Effector memory CD8-positive, alpha-beta T cell (primary cell): ENCODE measurements around the gene C5.
A peak's percentile ranks its signal among the peaks of the same experiment; 100 is the strongest.

Experiments used
- ATAC-seq: fragments of 150-1000 bp; cut with Tn5 transposase; replicated peaks from 2 replicates; pipeline ENCODE4 v1.10.0; 2021; ENCODE audit warnings: mild to moderate bottlenecking, moderate library complexity
- DNase-seq, 3 experiments: peaks; one replicate each; pipeline ENCODE4 v3.0.0; 2021
- H3K27ac Mint-ChIP-seq, 2 donors: one replicate each; pipeline ENCODE4 v1.8.0; 2022; ENCODE audit warnings: mild to moderate bottlenecking in 2 of 2, mixed read lengths in 2 of 2, moderate library complexity in 2 of 2
- H3K27me3 Mint-ChIP-seq, 2 donors: one replicate each; pipeline ENCODE4 v1.8.0; 2022; ENCODE audit warnings: mixed read lengths in 2 of 2
- H3K36me3 Mint-ChIP-seq: one replicate; pipeline ENCODE4 v1.8.0; 2022; ENCODE audit warnings: mild to moderate bottlenecking, moderate library complexity, mixed read lengths; ENCODE audit not compliant: insufficient read depth
- H3K4me1 Mint-ChIP-seq, 2 donors: one replicate each; pipeline ENCODE4 v1.8.0; 2022; ENCODE audit warnings: low read depth in 2 of 2, mixed read lengths in 2 of 2
- H3K4me3 Mint-ChIP-seq, 2 donors: one replicate each; pipeline ENCODE4 v1.8.0; 2022; ENCODE audit warnings: mild to moderate bottlenecking in 2 of 2, mixed read lengths in 2 of 2, moderate library complexity in 2 of 2
- H3K9me3 Mint-ChIP-seq, 2 donors: one replicate each; pipeline ENCODE4 v1.8.0; 2022; ENCODE audit warnings: mixed read lengths in 2 of 2

Gene C5

GRCh38 chr9:120918931-120919842 is 130.9 kb downstream of the C5 start:
- DNase-seq (no peak), ATAC-seq (no peak)
- Mint-ChIP-seq H3K27ac (peak overlapping the region; percentile 93 to 95), H3K9me3 (no peaks in the 10 kb centered on the region), H3K36me3 (peaks cover 54% of the 10 kb centered on the region), H3K4me3 (peak overlapping the region; percentile 82 to 97), H3K4me1 (peaks cover 74 to 84% of the 10 kb centered on the region in 2 donors), H3K27me3 (no peaks in the 10 kb centered on the region)

DNA sequence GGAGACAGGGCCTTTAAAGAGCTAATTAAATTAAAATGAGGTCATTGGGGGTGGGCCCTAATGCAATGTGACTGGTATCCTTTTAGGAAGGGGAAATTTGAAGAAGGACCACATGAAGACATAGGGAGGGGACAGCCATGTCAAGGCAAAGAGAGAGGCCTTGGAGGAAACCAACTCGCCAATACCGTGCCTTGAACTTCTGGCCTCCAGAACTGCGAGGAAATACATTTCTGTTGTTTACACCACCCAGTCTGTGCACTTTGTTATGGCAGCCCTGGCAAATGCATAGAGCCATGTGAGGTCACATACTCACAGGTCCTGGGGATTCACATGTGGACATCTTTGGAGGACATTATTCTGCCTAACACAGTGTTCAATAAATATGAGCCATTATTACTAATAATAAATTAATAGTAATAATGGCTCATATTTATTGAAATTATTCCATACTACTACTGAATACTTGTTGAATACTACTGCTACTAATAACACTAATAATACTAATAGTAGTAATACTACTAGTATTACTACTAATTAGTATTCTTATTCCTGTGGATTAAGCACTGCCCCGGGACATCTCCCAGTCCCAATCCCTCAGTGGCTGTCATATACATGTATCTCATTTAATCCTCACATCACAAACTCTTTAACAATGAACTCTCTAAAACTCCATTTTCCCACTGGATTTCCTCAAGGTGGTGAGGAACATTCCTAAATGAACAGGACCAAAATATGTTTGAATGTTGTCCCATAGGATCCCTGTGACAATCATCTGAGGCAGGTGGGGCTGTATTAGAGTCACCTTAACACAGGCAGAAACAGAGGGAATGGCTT is 131.9 kb downstream of the C5 start:
- Mint-ChIP-seq H3K9me3 (no peaks in the 10 kb centered on the region), H3K36me3 (peaks cover 53% of the 10 kb centered on the region), H3K4me1 (peaks cover 70 to 73% of the 10 kb centered on the region in 2 donors), H3K27me3 (no peaks in the 10 kb centered on the region), H3K27ac (peak overlapping the region; percentile 93 to 95), H3K4me3 (peak overlapping the region; percentile 82 to 97)
- DNase-seq (no peak), ATAC-seq (no peak)

- Mint-ChIP-seq H3K27ac (peak overlapping the region; percentile 73 to 81), H3K4me1 (peaks cover 67 to 72% of the 10 kb centered on the region in 2 donors)
Measured at GRCh38 chr9:120916991-120917880, 132.8 kb downstream of the C5 start.

GRCh38 chr9:120916588-120916987 is 133.5 kb downstream of the C5 start:
- DNase-seq: no peak
- H3K27ac Mint-ChIP-seq: peak overlapping the region; percentile 73 to 81
- peaks cover 60 to 66% of the 10 kb centered on the region in 2 donors for H3K4me1 Mint-ChIP-seq
- peaks cover 61% of the 10 kb centered on the region for H3K36me3 Mint-ChIP-seq
- H3K9me3 Mint-ChIP-seq: no peaks in the 10 kb centered on the region
- no peak for ATAC-seq
- peak overlapping the region; percentile 56 to 79 for H3K4me3 Mint-ChIP-seq
- H3K27me3 Mint-ChIP-seq: no peaks in the 10 kb centered on the region

More at GRCh38 chr9:120916991-120917880, 132.8 kb downstream of the C5 start:
- Mint-ChIP-seq H3K27me3 (no peaks in the 10 kb centered on the region), H3K9me3 (no peaks in the 10 kb centered on the region), H3K4me3 (peak overlapping the region; percentile 56 to 79), H3K36me3 (peaks cover 58% of the 10 kb centered on the region)
- DNase-seq (no peak), ATAC-seq (no peak)

- Mint-ChIP-seq H3K27ac (peak overlapping the region; percentile 58 to 73), H3K4me3 (peak overlapping the region; percentile 67 to 79), H3K9me3 (no peaks in the 10 kb centered on the region), H3K36me3 (peaks cover 61% of the 10 kb centered on the region), H3K4me1 (peaks cover 56 to 60% of the 10 kb centered on the region in 2 donors), H3K27me3 (no peaks in the 10 kb centered on the region)
- DNase-seq: no peak
- ATAC-seq: peak; percentile 58
Measured at GRCh38 chr9:120915854-120916470, 134.1 kb downstream of the C5 start.

GRCh38 chr9:120914953-120915352 is 135.1 kb downstream of the C5 start:
- no peaks in the 10 kb centered on the region for H3K9me3 Mint-ChIP-seq
- DNase-seq (no peak), ATAC-seq (no peak)
- H3K4me1 Mint-ChIP-seq: peaks cover 54 to 59% of the 10 kb centered on the region in 2 donors
- H3K4me3 Mint-ChIP-seq: peak overlapping the region in 1 of 2 donors; percentile 15
- H3K27me3 Mint-ChIP-seq: no peaks in the 10 kb centered on the region
- H3K27ac Mint-ChIP-seq: no peak overlapping the region
- H3K36me3 Mint-ChIP-seq: peaks cover 67% of the 10 kb centered on the region

DNA sequence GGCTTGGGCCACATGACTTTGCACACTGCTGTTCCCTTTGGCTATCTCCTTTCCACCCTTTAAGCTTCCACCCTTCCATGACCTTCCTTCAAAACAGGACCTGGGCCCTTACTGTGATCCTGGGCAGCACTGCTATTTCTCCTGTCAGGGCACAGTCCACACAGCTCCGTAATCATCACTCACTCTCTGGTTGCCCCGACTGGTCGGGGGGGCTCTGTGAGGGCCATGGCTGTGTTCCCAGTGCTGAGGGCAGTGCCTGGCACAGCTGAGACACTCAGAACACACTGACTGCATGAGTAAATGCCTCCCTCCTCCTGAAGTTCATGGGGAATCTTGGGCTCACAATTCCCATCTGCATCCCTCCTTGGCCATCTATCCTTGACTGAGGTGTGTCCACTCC is 135.7 kb downstream of the C5 start:
- Mint-ChIP-seq H3K27me3 (no peaks in the 10 kb centered on the region), H3K27ac (peak overlapping the region in 1 of 2 donors; percentile 5), H3K9me3 (no peaks in the 10 kb centered on the region), H3K4me1 (peaks cover 50 to 56% of the 10 kb centered on the region in 2 donors), H3K36me3 (peaks cover 66% of the 10 kb centered on the region), H3K4me3 (peak overlapping the region in 1 of 2 donors; percentile 15)
- no peak for DNase-seq
- no peak for ATAC-seq

- peaks cover 46 to 50% of the 10 kb centered on the region in 2 donors for H3K4me1 Mint-ChIP-seq
- no peaks in the 10 kb centered on the region for H3K9me3 Mint-ChIP-seq
- H3K27me3 Mint-ChIP-seq: no peaks in the 10 kb centered on the region
- ATAC-seq (no peak), DNase-seq (no peak)
- peak overlapping the region in 1 of 2 donors; percentile 23 for H3K27ac Mint-ChIP-seq
- H3K4me3 Mint-ChIP-seq: peak overlapping the region in 1 of 2 donors; percentile 31
- peaks cover 69% of the 10 kb centered on the region for H3K36me3 Mint-ChIP-seq
Measured at GRCh38 chr9:120913647-120914264, 136.3 kb downstream of the C5 start.

DNA sequence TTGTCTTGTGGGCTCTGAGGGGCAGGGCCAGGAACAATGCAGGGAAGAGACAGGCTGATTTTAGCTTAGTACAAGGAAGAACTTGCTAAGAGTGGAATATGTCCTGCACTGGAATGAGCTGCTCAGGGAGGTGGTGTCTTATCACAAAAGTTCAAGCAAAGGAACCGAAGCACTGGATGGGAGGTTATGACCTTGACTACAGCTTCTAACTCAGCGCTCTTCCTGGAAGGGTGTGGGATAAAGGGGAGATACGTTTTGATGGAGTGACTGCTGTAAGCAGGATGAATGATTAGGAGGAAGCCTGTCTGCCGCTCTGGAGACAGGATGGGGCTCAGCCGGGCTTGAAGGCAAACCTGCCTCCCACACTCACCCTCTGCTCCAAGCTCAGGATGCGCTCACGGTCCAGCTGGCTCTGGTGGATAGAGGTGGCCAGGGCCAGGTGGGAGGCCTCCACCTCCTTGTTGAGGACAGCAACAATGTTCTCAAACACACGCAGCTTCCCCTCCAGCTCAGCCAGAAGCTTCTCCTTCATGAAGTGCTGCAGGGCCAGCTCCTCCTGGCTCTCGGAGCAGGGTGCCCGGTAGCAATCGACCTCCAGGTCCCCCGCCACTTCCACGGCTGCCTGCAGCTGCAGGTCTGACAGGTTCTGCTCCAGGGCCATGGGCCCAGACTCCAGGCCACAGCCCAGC is 137.0 kb downstream of the C5 start:
- Mint-ChIP-seq H3K27ac (peak overlapping the region in 1 of 2 donors; percentile 49), H3K4me1 (peaks cover 42 to 46% of the 10 kb centered on the region in 2 donors), H3K36me3 (peaks cover 73% of the 10 kb centered on the region), H3K4me3 (no peak overlapping the region), H3K27me3 (no peaks in the 10 kb centered on the region), H3K9me3 (no peaks in the 10 kb centered on the region)
- ATAC-seq (no peak), DNase-seq (no peak)

- ATAC-seq: no peak
- H3K9me3 Mint-ChIP-seq: no peaks in the 10 kb centered on the region
Measured at GRCh38 chr9:120911295-120911837, 138.7 kb downstream of the C5 start.

DNA sequence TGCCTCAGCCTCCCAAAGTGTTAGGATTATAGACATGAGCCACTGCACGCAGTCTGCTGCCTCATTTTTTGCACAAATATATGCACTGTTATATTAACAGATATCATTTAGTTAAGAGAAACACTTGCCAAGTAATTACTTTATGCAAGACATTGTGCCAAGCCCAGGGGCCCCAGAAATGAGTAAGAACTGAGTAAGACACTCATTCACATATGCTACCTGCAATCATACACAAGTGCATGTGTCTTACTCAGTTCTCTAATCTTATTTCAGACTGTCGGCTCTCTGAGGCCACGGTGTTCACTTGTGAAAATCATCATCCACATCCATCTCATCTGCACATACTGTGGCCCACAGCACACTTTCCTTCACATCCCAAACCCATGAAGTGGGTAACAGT is 139.4 kb downstream of the C5 start:
- Mint-ChIP-seq H3K9me3 (no peaks in the 10 kb centered on the region), H3K27me3 (no peaks in the 10 kb centered on the region), H3K4me3 (peak overlapping the region; percentile 8 to 23), H3K36me3 (peaks cover 87% of the 10 kb centered on the region), H3K27ac (peak overlapping the region; percentile 54 to 85), H3K4me1 (peaks cover 38 to 49% of the 10 kb centered on the region in 2 donors)
- DNase-seq (no peak), ATAC-seq (no peak)

More at GRCh38 chr9:120911295-120911837, 138.7 kb downstream of the C5 start:
- peaks cover 82% of the 10 kb centered on the region for H3K36me3 Mint-ChIP-seq
- H3K27me3 Mint-ChIP-seq: no peaks in the 10 kb centered on the region
- H3K4me3 Mint-ChIP-seq: peak overlapping the region in 1 of 2 donors; percentile 35
- peaks cover 39 to 48% of the 10 kb centered on the region in 2 donors for H3K4me1 Mint-ChIP-seq
- DNase-seq: no peak
- H3K27ac Mint-ChIP-seq: peak overlapping the region; percentile 71 to 85
